H54 (cell line): ENCODE measurements around the gene SULF2.

Experiments used
- DNase-seq: peaks from one replicate; pipeline ENCODE4 v3.0.0; 2011; ENCODE audit warnings: low spot score, mixed read lengths; ENCODE audit not compliant: insufficient read length
- FAIRE-seq: peaks from 3 replicates; lab custom pipeline; 2011; peaks lifted over from hg19 to GRCh38; lab: Jason Lieb, UNC
- POLR2A ChIP-seq: IDR thresholded peaks from 2 replicates; pipeline ENCODE4 v1.6.1; 2011; ENCODE audit warnings: low read depth, mild to moderate bottlenecking, low read length

The SULF2 gene

DNA sequence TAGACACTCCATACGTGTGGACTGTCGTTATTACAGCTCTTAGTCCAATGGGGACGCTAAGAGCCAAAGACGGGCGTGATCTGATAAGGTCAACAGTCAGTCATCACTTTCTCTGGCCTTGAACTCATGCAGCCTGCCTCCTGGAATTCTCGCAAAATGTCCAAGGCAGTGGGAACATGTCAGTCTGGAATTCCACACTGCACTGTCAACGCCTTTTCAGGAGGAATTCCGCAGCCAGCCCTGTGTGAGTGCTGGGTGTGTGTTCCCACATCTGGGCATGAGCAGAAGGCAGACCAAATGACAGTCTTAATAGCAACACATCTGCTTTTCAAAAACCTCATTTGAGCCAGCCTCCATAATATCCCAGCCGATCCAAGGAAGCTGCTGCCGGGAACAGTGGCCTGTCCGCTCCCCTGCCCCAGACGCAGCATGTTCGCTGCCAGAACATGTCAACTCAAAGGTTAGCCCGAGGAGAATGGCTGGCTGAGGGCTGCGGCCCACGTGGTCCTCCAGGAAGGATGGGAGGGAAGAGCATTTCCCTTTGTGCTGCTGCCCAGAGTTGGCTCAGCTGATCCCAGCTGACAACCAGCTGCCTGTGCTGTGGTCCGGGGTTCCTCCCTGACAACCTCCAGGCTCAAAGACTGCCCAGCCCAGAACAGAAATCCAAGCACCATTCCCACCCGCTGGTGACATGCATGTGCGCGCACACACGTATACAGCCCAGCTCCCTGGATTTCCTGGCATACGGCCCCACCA lies 103.1 kb downstream of the SULF2 start:
- no peak for TF ChIP-seq POLR2A
- FAIRE-seq: no peak
- DNase-seq: no peak

DNA sequence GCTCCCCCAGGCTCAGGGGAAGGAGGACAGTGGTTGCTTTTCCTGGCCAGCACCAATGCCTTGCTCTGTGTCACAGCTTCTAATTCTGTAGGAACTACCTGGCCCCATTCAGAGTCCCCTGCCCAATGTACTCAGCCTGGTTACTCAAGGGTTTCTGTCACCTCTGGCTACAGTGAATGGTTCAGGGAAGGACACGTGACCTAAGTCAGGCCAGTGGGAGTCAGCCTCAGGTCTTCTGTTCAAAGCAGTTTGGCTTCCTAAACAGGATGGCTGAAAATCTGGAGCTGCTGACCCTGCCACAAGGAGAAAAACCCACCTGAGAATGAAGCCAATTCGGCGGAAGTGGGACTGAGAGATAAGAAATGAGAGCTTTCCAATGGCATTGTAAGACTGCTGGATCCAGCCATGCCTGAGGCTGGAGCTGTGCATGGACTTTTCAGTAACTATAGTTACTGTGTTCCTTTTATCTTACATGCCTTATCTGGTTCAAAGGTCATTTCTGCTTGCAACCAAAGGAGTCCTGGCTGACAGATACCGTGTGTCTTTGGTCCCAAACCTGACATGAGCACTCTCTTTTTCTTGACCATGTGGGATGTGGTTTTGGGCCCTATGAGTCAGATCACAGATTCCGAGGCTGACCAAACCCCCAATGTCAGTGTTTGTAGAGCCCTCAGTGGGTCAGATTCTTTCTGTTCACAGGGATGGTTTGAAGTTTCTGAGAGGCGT lies 104.3 kb downstream of the SULF2 start:
- FAIRE-seq (no peak), DNase-seq (no peak)
- TF ChIP-seq POLR2A: no peak

DNA sequence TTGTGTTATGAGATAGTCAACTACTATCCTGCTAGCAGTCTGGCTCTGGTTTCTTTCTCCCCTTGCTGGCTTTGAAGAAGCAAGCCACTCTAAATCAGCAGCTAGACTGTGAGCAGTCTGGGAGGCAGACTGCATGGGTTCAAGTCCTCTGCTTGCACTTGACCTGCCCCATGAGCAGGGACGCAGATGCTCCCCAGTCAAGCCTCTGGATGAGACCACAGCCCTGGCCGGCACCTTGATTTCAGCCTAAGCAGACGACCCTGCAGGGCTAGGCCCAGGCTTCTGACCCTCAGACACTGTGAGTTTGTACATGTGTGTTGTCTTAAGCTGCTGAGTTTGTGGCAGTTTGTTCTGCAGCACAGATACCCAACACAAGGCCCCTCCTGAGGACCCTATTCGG lies 105.8 kb downstream of the SULF2 start:
- FAIRE-seq: no peak
- no peak for TF ChIP-seq POLR2A
- DNase-seq: no peak

DNA sequence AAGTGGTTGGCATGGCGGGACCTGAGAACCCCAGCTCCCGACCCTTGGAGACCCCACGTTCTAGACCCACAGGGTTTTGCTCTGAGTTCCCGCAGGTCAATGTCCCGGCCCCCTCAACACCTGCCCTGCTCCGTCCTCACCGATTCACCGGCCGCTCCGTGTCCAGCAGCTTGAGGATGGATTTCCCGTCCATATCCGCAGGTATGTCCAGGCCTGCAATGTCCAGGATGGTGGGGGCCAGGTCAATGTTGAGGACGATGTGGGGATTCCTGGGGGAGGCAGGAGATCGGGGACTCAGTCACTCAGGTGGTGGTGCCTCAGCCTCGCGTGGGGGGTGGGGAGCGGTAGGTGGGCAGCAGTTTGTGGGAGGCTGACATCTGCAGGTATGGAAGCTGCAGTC lies 106.7 kb downstream of the SULF2 start:
- no peak for DNase-seq
- no peak for TF ChIP-seq POLR2A
- no peak for FAIRE-seq

DNA sequence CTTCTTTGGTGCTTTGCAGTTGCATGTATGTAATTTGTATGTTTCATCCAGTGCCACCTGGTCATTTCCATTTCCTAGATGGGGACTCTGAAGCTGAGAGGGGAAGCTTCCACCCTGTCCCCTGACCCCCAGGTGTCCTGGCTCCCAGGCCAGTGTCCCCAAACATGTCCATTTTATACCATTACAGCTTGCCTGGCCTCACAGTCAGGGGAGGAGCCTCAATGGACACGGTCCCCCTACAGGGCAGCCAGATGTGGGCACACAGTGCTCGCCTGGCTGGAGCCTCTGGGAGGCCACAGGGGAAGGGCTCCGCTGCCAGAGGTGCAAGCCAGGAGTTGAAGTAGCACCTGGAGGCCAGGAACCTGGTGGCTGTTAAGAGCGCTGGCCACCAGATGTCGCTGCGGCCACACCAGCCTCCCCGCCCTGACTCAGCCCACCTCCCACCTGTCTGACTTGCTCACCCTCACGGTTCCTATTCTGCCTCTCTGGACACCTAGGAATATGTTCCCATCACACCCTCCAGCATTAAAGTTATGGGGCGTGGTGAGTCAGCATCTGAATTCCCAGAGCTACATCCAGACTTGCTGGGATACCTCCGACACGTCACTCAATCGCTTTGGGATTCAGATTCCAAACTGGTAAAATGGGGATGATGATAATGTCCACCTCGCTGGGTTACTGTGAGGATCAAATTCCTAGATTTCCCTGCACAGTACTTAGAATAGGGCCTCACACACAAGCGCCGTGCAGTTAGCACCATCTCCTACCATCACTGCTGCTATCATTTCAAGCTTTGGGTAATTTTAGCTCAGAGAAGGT lies 107.4 kb downstream of the SULF2 start:
- DNase-seq: peak; percentile 71
- FAIRE-seq: no peak
- TF ChIP-seq POLR2A: no peak

DNA sequence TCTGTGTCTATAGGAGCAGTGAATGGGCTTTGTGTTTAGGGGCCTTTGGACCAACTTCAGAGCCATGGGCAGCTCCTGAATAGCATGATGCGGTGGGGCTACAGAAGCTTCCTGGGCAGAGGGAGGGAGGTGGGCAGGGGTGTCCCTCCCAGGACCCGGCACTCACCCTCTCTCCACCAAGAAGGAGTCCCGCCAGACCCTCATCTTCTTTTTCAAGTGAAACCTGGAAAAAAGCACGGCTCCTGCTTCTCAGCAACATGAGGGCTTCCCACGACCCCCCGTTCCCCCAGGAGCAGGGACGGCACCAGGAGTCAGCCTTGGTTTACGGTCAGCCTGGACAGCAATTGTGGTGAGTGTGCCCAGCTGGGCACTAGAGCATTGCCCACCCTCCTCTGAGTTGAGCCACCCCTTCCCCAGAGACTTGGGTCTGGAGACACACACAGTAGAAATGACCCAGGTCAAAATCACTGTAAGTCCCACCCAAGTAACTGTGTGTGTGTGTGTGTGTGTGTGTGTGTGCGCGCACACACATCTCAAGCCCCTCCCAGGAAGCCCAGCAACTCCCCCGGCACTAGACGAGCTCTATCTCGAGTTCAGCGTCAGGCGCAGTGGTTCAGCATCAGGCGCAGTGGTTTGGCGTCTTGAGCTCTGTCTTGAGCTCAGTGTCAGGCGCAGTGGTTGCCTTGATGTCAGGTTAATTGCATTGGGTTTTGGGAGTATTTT lies 108.2 kb downstream of the SULF2 start:
- DNase-seq (no peak), FAIRE-seq (no peak)

DNA sequence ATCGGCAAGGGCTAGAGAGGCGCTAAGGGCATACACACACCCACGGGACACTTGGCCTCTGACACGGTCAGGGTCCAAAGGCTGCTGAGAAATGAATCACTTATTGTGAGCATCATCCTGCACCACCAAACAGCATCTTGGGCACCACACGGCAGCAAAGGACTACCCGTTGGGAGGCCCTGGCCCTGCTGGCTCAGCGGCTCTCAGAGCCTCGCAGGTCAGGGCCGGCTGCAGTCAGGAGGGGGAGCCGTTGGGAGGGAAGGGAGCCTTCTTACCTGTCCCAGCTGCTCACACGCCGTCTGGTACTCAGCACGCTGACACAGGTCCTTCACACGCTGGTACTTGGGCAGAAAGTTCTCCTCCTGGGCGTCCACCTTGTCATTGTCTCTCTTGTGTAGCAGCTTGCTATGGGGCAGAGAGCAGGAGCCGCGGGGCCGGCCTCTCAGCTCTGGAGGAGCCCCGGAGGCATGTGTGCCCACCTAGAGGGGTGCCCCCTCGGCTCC lies 109.0 kb downstream of the SULF2 start:
- FAIRE-seq (no peak), DNase-seq (no peak)
- no peak for TF ChIP-seq POLR2A

More for the DNA sequence above, 108.2 kb downstream of the SULF2 start:
- TF ChIP-seq POLR2A: no peak

DNA sequence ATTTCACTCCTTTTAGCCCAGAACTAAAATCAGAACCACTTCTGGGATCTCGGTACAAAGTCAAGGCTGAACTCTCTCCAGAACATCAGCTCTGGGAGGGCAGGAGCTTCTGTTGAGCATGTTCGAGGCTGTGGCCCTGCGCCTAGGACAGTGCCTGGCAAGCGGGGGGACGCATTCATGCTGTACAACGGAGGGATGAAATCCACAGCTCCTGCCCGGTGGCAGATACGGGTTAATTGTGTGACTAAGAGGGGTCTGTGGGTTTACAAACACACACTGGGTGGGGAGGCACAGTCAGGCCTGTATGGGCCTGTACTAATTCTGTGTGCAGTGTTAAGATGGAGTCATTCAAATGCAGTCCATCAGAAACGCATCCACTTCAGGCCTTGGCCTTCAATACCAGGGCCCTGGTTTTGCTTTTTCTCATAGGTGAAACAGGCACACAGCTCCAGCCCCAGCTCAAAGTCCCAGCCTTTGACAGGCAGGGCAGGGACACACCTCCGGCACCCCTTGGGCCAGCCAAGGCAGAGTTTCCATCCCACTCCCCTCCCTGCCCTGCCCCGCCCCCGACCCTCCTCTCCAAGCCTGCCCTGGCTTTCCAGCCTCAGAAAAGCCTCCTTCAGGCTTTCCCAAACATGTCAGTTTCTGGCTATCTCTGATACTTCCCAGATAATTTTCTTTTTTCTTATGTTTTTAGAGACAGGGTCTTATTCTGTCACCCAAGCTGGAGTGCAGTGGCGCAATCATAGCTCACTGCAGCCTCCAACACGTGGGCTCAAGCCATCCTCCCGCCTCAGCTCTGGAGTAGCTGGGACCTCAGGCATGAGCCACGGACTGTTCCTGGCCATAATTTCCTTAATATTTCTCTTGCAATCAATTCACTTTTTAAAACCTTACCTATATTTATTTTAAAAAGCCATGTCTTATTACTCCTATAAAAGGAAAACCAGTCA lies 109.8 kb downstream of the SULF2 start:
- DNase-seq (no peak), FAIRE-seq (no peak)
- TF ChIP-seq POLR2A: no peak

DNA sequence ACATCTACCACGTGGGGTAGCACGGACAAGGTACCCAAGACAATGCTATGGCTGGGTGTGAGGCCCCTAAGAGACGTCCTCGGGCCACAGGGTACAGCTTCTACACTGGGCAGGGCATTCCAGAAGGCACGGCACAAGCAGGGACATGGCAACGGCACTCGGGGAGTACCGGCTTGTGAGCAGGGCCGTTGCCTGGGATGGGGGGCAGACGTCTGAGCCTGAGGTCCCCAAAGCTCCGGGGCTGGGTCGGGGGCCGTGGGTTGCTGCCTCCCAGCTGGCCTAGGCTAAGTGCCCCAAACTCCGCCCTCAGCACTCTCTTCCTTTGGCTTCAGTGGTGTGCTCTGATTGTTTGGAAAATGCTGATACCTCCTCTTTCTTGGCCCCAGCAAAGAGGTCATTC lies 110.6 kb downstream of the SULF2 start:
- FAIRE-seq: no peak
- no peak for TF ChIP-seq POLR2A

DNA sequence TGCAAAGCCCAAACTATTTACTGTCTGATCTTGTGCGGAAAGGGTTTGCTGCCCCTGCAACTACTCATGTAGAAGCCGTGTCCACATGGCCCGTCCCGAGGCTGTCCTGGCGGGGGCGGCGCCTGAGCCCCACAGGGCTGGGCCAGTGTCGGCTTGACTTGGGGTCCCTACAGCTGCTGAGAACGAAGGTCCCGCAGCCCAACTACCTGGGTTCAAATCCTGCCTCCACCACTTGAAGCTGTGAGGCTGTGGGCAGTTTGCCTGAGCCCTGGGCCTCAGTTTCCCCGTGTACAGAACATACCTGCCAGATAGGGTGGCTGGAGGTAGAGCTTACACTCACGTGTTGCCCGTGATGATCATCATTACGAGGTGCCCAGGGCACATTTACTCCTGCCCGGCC lies 111.1 kb downstream of the SULF2 start:
- FAIRE-seq: no peak
- no peak for TF ChIP-seq POLR2A
- no peak for DNase-seq

More for the DNA sequence above, 110.6 kb downstream of the SULF2 start:
- DNase-seq: no peak

DNA sequence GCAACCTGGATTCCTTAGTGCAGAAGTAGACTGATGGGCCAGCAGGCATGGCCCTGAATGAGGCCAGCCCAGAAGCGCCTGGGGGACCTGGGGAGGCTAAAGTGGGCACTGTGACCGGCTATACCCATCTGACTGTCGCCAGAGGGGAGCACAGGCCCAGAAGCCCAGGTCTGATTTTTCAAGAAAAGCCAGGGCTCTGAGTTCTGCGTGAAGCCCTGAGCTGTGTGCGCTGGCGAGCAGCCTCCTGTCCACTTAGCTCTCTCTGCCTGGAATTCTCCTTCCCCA lies 111.7 kb downstream of the SULF2 start:
- no peak for TF ChIP-seq POLR2A
- DNase-seq (no peak), FAIRE-seq (no peak)

DNA sequence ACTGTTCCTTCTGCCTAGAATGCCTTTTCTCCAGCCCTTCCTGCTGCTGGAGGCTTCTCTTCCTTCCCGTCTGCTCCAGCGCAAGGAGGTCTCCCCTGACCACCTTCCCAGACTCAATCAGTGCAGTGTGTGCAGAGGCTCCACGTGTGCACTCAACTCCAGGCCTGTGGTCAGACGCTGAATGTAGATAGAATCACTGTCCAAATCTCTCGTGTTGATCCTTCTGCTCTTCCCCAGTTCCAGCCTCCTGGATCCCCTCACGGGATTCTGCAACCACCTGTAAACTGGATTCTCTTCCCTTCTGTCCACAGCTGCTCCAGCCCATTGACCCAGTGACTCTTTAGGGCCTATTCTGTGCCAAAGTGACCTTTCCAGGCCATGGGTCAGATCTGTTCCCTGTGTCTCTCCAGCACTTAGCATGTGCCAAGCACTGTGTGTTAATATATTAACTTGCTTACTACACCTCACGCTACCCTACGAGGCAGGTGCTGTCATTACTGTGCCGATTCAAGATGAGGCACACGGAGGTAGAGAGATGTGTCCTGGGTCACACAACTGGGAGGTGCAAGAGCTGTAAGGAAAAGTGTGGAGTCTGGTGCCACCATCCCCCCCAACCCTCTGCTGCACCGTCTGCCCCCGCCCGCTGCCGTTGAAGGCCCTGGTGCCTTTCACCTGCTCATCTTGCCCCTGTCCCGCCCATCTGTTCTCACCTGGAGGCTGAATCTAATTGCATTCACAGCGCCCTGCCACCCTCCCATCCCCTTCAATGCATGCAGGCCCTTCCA lies 112.2 kb downstream of the SULF2 start:
- FAIRE-seq (no peak), DNase-seq (no peak)
- TF ChIP-seq POLR2A: no peak
